ENCODE measurements around the gene FGG. TPM values are rescaled to one million over a fixed set of nuclear protein-coding genes. Genes with fewer than 3 reads are reported as not detected.

Gene FGG
- total and polyA plus RNA-seq, 2 of the 13 experiments (the other 11 are each of a cell fraction or from before 2014, with no cell fraction given) = 1,037 to 2,423 TPM

- TF ChIP-seq KIAA2018 (CRISPR knock-in tag; IDR thresholded peaks at IDR 0.05; ENCODE audit: borderline replicate concordance) = no peak
- TF ChIP-seq MXD4 (CRISPR knock-in tag; IDR thresholded peaks at IDR 0.05) = no peak
- TF ChIP-seq PHF8 (CRISPR knock-in tag; IDR thresholded peaks at IDR 0.05) = peak; percentile 46; the same call in 1 of the 2 replicates
- TF ChIP-seq ZNF12 (CRISPR knock-in tag; IDR thresholded peaks at IDR 0.05) = no peak
- TF ChIP-seq POGZ (CRISPR knock-in tag; IDR thresholded peaks at IDR 0.05) = peak; percentile 94
- no peak for TF ChIP-seq JARID2 (CRISPR knock-in tag; IDR thresholded peaks at IDR 0.05; ENCODE audit: insufficient replicate concordance)
- TF ChIP-seq, protein P1, sequence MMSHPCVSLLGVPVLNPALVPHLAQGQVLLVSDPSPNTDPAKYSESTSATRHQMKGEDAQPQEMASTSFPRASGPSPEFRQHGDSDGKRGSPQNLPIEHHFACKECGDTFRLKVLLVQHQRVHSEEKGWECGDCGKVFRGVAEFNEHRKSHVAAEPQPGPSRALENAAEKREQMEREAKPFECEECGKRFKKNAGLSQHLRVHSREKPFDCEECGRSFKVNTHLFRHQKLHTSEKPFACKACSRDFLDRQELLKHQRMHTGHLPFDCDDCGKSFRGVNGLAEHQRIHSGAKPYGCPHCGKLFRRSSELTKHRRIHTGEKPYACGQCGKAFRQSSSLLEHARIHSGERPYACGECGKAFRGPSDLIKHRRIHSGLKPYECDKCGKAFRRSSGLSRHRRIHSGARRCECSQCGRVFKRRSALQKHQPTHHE (CRISPR knock-in tag; IDR thresholded peaks at IDR 0.05; ENCODE audit: borderline replicate concordance) = 0 out of 2 replicates have a peak, but pooled peaks have one; percentile 64
- peak; percentile 98 for TF ChIP-seq GATAD2A (CRISPR knock-in tag; IDR thresholded peaks at IDR 0.05)
- TF ChIP-seq BCLAF1 (IDR thresholded peaks at IDR 0.05) = no peak
- peak; percentile 89; the same call in 1 of the 2 replicates for TF ChIP-seq ZSCAN9 (CRISPR knock-in tag; IDR thresholded peaks at IDR 0.05; ENCODE audit: borderline replicate concordance)
- TF ChIP-seq ETV6 (CRISPR knock-in tag; conservative IDR thresholded peaks at IDR 0.05) = peak; percentile 72; the same call in 1 of the 2 replicates
These were observed 22.0 kb downstream of the FGG start, which contains the start of gene FGA (continued) for GRCh38 chr4:154590329-154591006.

Measured in HepG2 (cell line).